IPS DF 19.7 (cell line): Measurements from ENCODE around the gene POLD2.

Source experiments
- DNase-seq: peaks from one replicate; pipeline ENCODE4 v3.0.0-alpha.2; 2013; ENCODE audit warnings: low read depth, low spot score

POLD2 gene

DNA sequence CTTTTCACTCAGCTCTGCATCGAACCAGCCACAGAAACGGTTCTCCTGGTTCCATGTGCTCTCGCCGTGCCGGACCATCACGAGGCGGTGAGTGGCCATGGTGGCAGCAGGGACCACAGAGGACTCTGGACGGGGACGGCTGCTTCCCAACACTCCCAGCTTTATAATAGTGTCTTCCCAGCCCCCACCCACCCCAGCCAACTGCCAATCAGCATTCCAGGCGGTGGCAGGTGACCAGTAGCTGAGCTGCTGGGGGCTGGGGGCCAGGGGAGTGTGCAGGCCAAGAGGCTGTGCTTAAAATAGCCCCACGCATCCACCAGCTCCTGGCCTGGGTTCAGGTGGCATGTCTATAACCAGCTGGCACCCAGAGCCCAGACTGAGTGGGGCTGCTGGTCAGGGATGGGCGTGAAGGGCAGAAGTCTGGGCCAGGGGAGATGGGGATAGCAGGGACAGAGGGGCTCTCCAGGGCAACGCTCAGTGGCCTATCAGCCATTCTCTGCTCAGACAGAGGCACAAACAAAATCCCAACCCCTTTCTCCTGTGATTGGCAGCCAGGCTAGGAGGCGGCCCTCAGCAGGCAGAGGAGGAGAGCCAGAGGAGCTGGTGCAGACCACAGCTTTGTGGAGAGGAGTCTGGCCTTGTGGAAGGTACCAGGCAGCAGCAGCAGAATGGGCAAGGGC is 57.8 kb downstream of the POLD2 start, which contains the start of gene PGAM2:
Gene PGAM2 (minus strand): TSS at position 137 of the 680 bp plus-strand sequence. CDS start 38 bp downstream, at position 99.
- DNase-seq = no peak

DNA sequence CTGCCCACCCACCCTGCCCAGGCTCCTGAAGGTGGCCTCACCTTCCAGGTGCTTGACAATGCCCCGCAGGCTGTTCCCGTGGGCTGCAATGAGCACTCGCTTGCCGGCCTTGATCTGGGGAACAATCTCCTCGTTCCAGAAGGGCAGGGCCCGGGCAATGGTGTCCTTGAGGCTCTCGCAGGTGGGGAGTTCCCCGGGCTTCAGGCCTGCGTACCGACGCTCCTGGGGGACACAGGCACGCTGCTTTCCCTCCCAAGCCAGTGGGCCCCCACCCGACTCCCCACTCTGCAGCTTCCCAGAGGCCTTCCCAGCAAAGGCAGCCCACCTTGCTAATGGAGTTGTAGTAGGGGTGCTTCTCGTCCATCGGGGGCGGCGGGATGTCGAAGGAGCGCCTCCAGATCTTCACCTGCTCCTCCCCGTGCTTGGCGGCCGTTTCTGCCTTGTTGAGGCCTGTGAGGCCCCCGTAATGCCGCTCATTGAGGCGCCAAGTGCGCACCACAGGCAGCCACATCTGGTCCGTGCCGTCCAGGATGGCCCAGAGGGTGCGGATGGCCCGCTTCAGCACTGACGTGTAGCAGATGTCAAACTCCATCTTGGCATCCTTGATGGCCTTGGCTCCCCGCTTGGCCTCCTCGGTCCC is 58.4 kb downstream of the POLD2 start:
- no peak for DNase-seq
